PC-3 (cell line): ENCODE measurements around the gene CFAP97D2. TPM values are rescaled to one million over a fixed set of nuclear protein-coding genes. Genes with fewer than 3 reads are reported as not detected.

Source experiments
- ATAC-seq: fragments of 200-7000 bp; cut with Tn5 transposase; 2 replicates; pipeline ENCODE4 v1.9.1; 2020; ENCODE audit warnings: mild to moderate bottlenecking, moderate library complexity
- BruUV-seq: library from RNA; stranded (reverse); fragments of 400-500 nt; replicated peaks from 2 replicates; lab custom pipeline; 2021; lab: Mats Ljungman, UMichigan
- CTCF ChIA-PET: fragments of 300-600 bp; sonication (Branson Sonifier 250); formaldehyde crosslinking; loops from one replicate; lab custom pipeline; 2022; ENCODE audit warnings: antibody characterized with exemption; lab: Charles Lee
- POLR2A ChIA-PET: fragments of 300-600 bp; sonication (Branson Sonifier 250); formaldehyde crosslinking; loops from one replicate; lab custom pipeline; 2022; ENCODE audit warnings: antibody characterized with exemption; ENCODE audit not compliant: unreplicated experiment; lab: Charles Lee
- DNase-seq: peaks from one replicate; pipeline ENCODE4 v3.0.0-alpha.2; 2015
- H2AFZ ChIP-seq: fragments of 300-600 bp; sonication (generic); 2 replicates; pipeline ENCODE4 v1.6.0; 2016; ENCODE audit warnings: antibody characterized with exemption, low read length
- H3F3A ChIP-seq: fragments of 300-600 bp; sonication (generic); one replicate; pipeline ENCODE4 v1.6.0; 2017; ENCODE audit warnings: antibody characterized with exemption, low read length, control low read depth, mild to moderate bottlenecking; ENCODE audit not compliant: unreplicated experiment
- H3K27ac ChIP-seq: fragments of 300-600 bp; sonication (generic); 2 replicates; pipeline ENCODE4 v1.5.1; 2016; ENCODE audit warnings: mild to moderate bottlenecking, low read length
- H3K27me3 ChIP-seq: fragments of 300-600 bp; sonication (generic); 2 replicates; pipeline ENCODE4 v1.6.1; 2016; ENCODE audit warnings: low read length, mixed read lengths
- H3K36me3 ChIP-seq: fragments of 300-600 bp; sonication (generic); 2 replicates; pipeline ENCODE4 v1.6.1; 2016; ENCODE audit warnings: low read depth, mixed run types, low read length, mixed read lengths
- H3K4me1 ChIP-seq: fragments of 300-600 bp; sonication (generic); 2 replicates; pipeline ENCODE4 v1.5.1; 2016; ENCODE audit warnings: low read length; ENCODE audit not compliant: insufficient read depth
- H3K4me2 ChIP-seq: fragments of 300-600 bp; sonication (generic); 2 replicates; pipeline ENCODE4 v1.6.0; 2016; ENCODE audit warnings: low read length
- H3K4me3 ChIP-seq: fragments of 300-600 bp; sonication (generic); 2 replicates; pipeline ENCODE4 v1.5.1; 2016; ENCODE audit warnings: mild to moderate bottlenecking, low read length, mixed read lengths
- H3K79me2 ChIP-seq: fragments of 300-600 bp; sonication (generic); 2 replicates; pipeline ENCODE4 v1.6.1; 2017; ENCODE audit warnings: low read length, mixed read lengths
- H3K9ac ChIP-seq: fragments of 300-600 bp; sonication (generic); 2 replicates; pipeline ENCODE4 v1.6.0; 2016; ENCODE audit warnings: mild to moderate bottlenecking, low read length
- H3K9me2 ChIP-seq: fragments of 300-600 bp; sonication (generic); replicated peaks from 2 replicates; pipeline ENCODE4 v1.6.1; 2016; ENCODE audit warnings: mixed run types, low read length, mixed read lengths
- H3K9me3 ChIP-seq: fragments of 300-600 bp; sonication (generic); 2 replicates; pipeline ENCODE4 v1.6.1; 2016; ENCODE audit warnings: low read length, mixed read lengths
- H4K20me1 ChIP-seq: fragments of 300-600 bp; sonication (generic); 2 replicates; pipeline ENCODE4 v1.6.1; 2016; ENCODE audit warnings: low read length, mixed read lengths
- EZH2 ChIP-seq: fragments of 300-600 bp; sonication (generic); IDR thresholded peaks from one replicate; pipeline ENCODE4 v1.6.1; 2017; ENCODE audit warnings: antibody characterized with exemption, mild to moderate bottlenecking, low read length; ENCODE audit not compliant: unreplicated experiment
- EZH2phosphoT487 ChIP-seq: fragments of 300-600 bp; sonication (generic); IDR thresholded peaks from 2 replicates; pipeline ENCODE4 v1.6.1; 2018; ENCODE audit warnings: mild to moderate bottlenecking, antibody characterized with exemption, low read length, borderline replicate concordance
- intact Hi-C: fragments of 100-400 bp; cut with micrococcal nuclease; formaldehyde crosslinking; loops from 2 replicates; pipeline ENCODE4 v1.9.0; 2023
- total RNA-seq: library from RNA; depleted of rRNA; stranded (reverse); fragments of >200 nt; gene quantifications from 2 replicates; pipeline ENCODE4 v1.2.3, GENCODE V29; 2014
- TF ChIP-seq, protein P1 (sequence below): fragments of 300-600 bp; sonication (generic); conservative IDR thresholded peaks from 2 replicates; pipeline ENCODE4 v1.5.1; 2017; ENCODE audit warnings: antibody characterized with exemption, low read depth, mild to moderate bottlenecking, low read length

CFAP97D2 gene
- total RNA-seq, 1 experiment from 2014 or later: not detected

DNA sequence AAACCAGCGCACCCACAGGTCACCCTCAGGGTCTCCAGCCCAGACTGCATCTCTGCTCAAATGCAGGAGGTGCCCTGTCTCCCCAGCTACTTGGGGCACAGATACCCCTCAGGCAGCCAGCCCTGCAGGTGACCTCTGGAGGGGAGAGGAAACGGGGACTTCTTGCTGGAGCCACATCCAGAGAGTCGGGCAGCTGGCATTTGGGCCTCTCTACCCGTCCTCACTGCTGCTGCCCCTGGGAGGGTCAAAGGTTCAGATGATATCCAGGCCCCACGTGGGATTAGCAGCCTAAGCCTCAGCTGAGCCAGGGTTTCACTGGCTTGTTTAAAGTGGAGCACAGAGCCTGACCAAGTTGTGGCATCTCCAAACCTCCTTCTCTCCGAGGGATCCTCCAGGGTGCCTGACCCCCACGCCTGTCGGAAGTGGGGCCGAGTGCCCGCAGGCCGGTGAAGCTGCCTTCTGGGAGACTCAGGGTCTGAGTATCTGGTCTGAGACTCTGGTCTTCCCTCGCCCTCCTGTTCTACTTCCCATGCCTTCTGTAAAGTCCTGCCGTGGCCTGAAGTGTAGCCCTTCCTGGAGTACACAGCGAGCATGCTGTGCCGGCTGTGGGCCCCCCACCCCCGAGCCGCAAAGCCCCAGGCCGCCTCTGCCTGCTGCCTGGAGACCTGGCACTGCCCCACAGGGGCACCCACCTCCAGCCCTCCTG lies 48.8 kb upstream of the CFAP97D2 start:
- H3K4me3 ChIP-seq: peak overlapping the region; percentile 69
- intact Hi-C loops: no loop called here
- peaks cover 62% of the 10 kb centered on the region for H3K79me2 ChIP-seq
- no peaks in the 10 kb centered on the region for H3K9me2 ChIP-seq
- peak overlapping the region; percentile 80 for H3K27ac ChIP-seq
- H3K9ac ChIP-seq: peak overlapping the region; percentile 66
- no peaks in the 10 kb centered on the region for H3K36me3 ChIP-seq
- no peaks in the 10 kb centered on the region for H3K27me3 ChIP-seq
- no TSS peak for BruUV-seq
- ChIA-PET POLR2A (no interaction called here), CTCF (no interaction called here)
- no peaks in the 10 kb centered on the region for H3K9me3 ChIP-seq
- DNase-seq (no peak), ATAC-seq (no peak)
- H3K4me1 ChIP-seq: peaks cover 22% of the 10 kb centered on the region
- H4K20me1 ChIP-seq: no peaks in the 10 kb centered on the region
- peak overlapping the region; percentile 56; the same call in 1 of the 2 replicates for H2AFZ ChIP-seq
- peak overlapping the region; percentile 87 for H3K4me2 ChIP-seq
- H3F3A ChIP-seq: peaks cover 4% of the 10 kb centered on the region
- TF ChIP-seq EZH2phosphoT487 (no peak), EZH2 (no peak)
- TF ChIP-seq, protein P1, sequence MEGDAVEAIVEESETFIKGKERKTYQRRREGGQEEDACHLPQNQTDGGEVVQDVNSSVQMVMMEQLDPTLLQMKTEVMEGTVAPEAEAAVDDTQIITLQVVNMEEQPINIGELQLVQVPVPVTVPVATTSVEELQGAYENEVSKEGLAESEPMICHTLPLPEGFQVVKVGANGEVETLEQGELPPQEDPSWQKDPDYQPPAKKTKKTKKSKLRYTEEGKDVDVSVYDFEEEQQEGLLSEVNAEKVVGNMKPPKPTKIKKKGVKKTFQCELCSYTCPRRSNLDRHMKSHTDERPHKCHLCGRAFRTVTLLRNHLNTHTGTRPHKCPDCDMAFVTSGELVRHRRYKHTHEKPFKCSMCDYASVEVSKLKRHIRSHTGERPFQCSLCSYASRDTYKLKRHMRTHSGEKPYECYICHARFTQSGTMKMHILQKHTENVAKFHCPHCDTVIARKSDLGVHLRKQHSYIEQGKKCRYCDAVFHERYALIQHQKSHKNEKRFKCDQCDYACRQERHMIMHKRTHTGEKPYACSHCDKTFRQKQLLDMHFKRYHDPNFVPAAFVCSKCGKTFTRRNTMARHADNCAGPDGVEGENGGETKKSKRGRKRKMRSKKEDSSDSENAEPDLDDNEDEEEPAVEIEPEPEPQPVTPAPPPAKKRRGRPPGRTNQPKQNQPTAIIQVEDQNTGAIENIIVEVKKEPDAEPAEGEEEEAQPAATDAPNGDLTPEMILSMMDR: no peak

DNA sequence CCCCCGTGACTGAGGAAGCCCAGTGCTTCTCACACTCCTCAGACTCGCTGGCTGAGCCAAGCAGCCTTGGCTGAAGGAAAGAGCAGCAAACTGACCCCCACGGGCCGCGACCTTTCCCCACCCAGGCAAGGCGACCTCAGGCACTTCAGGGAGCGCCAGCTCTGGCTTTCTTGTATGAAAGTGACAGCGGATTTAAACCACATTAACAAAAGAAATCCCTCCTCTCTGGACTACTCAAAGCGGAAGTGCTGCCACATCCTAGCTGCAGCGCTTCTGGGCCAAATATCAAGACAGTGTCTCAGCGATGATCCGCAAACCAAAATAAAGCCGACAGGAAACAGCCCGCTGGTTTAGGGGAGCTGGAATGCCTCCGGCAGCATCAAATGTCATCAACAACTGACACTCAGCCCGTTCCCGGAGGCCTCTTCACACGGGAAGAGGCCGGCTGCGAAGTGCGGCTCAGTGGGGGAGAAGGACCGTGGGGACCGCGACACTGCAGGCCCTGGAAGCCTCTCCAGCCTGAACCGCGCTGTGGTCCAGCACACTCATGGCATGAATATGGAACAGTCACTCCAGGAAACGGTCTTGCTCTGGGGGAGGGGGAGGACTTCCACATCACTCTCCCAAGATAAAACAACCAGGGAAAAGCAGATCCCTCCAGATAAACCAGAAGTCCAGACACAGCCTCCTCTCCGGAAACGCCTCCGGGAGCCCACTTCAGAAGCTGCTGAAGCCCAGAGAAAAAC lies 48.0 kb upstream of the CFAP97D2 start:
- Histone ChIP-seq H3K4me2 (peak overlapping the region; percentile 87), H3K27ac (peak overlapping the region; percentile 72), H3K9ac (peak overlapping the region; percentile 66), H3F3A (peaks cover 4% of the 10 kb centered on the region), H2AFZ (peak overlapping the region; percentile 56), H3K79me2 (peaks cover 57% of the 10 kb centered on the region), H3K4me1 (peaks cover 22% of the 10 kb centered on the region), H3K9me3 (no peaks in the 10 kb centered on the region), H3K27me3 (no peaks in the 10 kb centered on the region), H3K4me3 (peak overlapping the region; percentile 69), H3K9me2 (no peaks in the 10 kb centered on the region), H4K20me1 (no peaks in the 10 kb centered on the region), H3K36me3 (no peaks in the 10 kb centered on the region)
- POLR2A ChIA-PET: no interaction called here
- TSS peak; percentile 75 for BruUV-seq
- intact Hi-C loops: no loop called here
- DNase-seq: peak; percentile 70
- peak; percentile 42 for ATAC-seq
- TF ChIP-seq EZH2 (no peak), EZH2phosphoT487 (no peak)
- TF ChIP-seq, protein P1: no peak
- CTCF ChIA-PET: no interaction called here
